GM19372 (cell line): ENCODE measurements around the gene KLF16.

Experiments used
- ATAC-seq: cut with Tn5 transposase; IDR thresholded peaks from one replicate; pipeline ENCODE4 v1.9.1; 2021; ENCODE audit warnings: mild to moderate bottlenecking, low read depth, moderate library complexity; ENCODE audit not compliant: unreplicated experiment

KLF16 gene

GRCh38 chr19:1826557-1827521 lies 36.5 kb downstream of the KLF16 start:
- no peak for ATAC-seq

- ATAC-seq: no peak
Measured at GRCh38 chr19:1825909-1826556, 37.3 kb downstream of the KLF16 start.

GRCh38 chr19:1824252-1824622 lies 39.1 kb downstream of the KLF16 start:
- ATAC-seq: no peak

- no peak for ATAC-seq
Measured at GRCh38 chr19:1823539-1824251, 39.7 kb downstream of the KLF16 start.

- no peak for ATAC-seq
Measured at GRCh38 chr19:1823020-1823419, 40.4 kb downstream of the KLF16 start.

GRCh38 chr19:1822210-1822609 lies 41.2 kb downstream of the KLF16 start:
- ATAC-seq: no peak

GRCh38 chr19:1819341-1820255 lies 43.8 kb downstream of the KLF16 start:
- ATAC-seq: no peak

GRCh38 chr19:1818549-1819195 lies 44.7 kb downstream of the KLF16 start:
- ATAC-seq: no peak

- no peak for ATAC-seq
Measured at GRCh38 chr19:1817553-1818179, 45.7 kb downstream of the KLF16 start.

- no peak for ATAC-seq
Measured at GRCh38 chr19:1816530-1817298, 46.7 kb downstream of the KLF16 start.

- ATAC-seq: no peak
Measured at GRCh38 chr19:1815605-1816529, 47.5 kb downstream of the KLF16 start.

GRCh38 chr19:1814833-1815604 lies 48.4 kb downstream of the KLF16 start:
- no peak for ATAC-seq

- ATAC-seq: no peak
Measured at GRCh38 chr19:1814391-1814790, 49.0 kb downstream of the KLF16 start.

GRCh38 chr19:1813192-1814182 lies 49.9 kb downstream of the KLF16 start:
- no peak for ATAC-seq

- ATAC-seq: peak; percentile 81
Measured at GRCh38 chr19:1812426-1813191, 50.8 kb downstream of the KLF16 start.
